Measurements from ENCODE around the gene CDH20. TPM values are rescaled to one million over a fixed set of nuclear protein-coding genes. Genes with fewer than 3 reads are reported as not detected.

CDH20 gene
- total RNA-seq, 1 donor = not detected

GRCh38 chr18:61470031-61470674 lies 136.9 kb downstream of the CDH20 start:
- Histone ChIP-seq H3K27me3 (ENCODE audit: insufficient read depth, low read length) (peaks cover 7% of the 10 kb centered on the region), H3K4me3 (ENCODE audit: insufficient read depth, low read length) (no peak overlapping the region), H2AFZ (ENCODE audit: low read length) (no peak overlapping the region), H3K4me2 (ENCODE audit: insufficient read depth, low read length) (no peak overlapping the region), H4K20me1 (ENCODE audit: insufficient read depth, low read length) (no peaks in the 10 kb centered on the region), H3K79me2 (ENCODE audit: insufficient read depth, low read length) (no peaks in the 10 kb centered on the region), H3K27ac (ENCODE audit: low read depth, low read length) (no peak overlapping the region), H3K36me3 (ENCODE audit: insufficient read depth, low read length) (no peaks in the 10 kb centered on the region), H3K4me1 (ENCODE audit: insufficient read depth, low read length) (no peaks in the 10 kb centered on the region), H3K9me3 (ENCODE audit: low read depth, low read length) (no peaks in the 10 kb centered on the region)
- no peak for TF ChIP-seq CTCF (IDR thresholded peaks at IDR 0.05; ENCODE audit: extremely low read depth, low read depth, low read length)
- no peak for DNase-seq (ENCODE audit: insufficient read length, low spot score, missing footprints)

GRCh38 chr18:61471541-61471940 lies 138.3 kb downstream of the CDH20 start:
- no peak for DNase-seq (ENCODE audit: insufficient read length, low spot score, missing footprints)
- H3K27ac ChIP-seq (ENCODE audit: low read depth, low read length) = no peak overlapping the region
- no peak overlapping the region for H3K4me2 ChIP-seq (ENCODE audit: insufficient read depth, low read length)
- no peaks in the 10 kb centered on the region for H4K20me1 ChIP-seq (ENCODE audit: insufficient read depth, low read length)
- no peaks in the 10 kb centered on the region for H3K4me1 ChIP-seq (ENCODE audit: insufficient read depth, low read length)
- H3K36me3 ChIP-seq (ENCODE audit: insufficient read depth, low read length) = no peaks in the 10 kb centered on the region
- peaks cover 7% of the 10 kb centered on the region for H3K27me3 ChIP-seq (ENCODE audit: insufficient read depth, low read length)
- no peak for TF ChIP-seq CTCF (IDR thresholded peaks at IDR 0.05; ENCODE audit: extremely low read depth, low read depth, low read length)
- no peak overlapping the region for H2AFZ ChIP-seq (ENCODE audit: low read length)
- H3K4me3 ChIP-seq (ENCODE audit: insufficient read depth, low read length) = no peak overlapping the region
- H3K9me3 ChIP-seq (ENCODE audit: low read depth, low read length) = no peaks in the 10 kb centered on the region
- H3K79me2 ChIP-seq (ENCODE audit: insufficient read depth, low read length) = no peaks in the 10 kb centered on the region

- Histone ChIP-seq H4K20me1 (ENCODE audit: insufficient read depth, low read length) (no peaks in the 10 kb centered on the region), H3K27me3 (ENCODE audit: insufficient read depth, low read length) (peaks cover 7% of the 10 kb centered on the region), H3K36me3 (ENCODE audit: insufficient read depth, low read length) (no peaks in the 10 kb centered on the region), H3K4me3 (ENCODE audit: insufficient read depth, low read length) (no peak overlapping the region), H3K27ac (ENCODE audit: low read depth, low read length) (no peak overlapping the region), H3K79me2 (ENCODE audit: insufficient read depth, low read length) (no peaks in the 10 kb centered on the region), H3K4me1 (ENCODE audit: insufficient read depth, low read length) (no peaks in the 10 kb centered on the region), H3K4me2 (ENCODE audit: insufficient read depth, low read length) (no peak overlapping the region), H2AFZ (ENCODE audit: low read length) (no peak overlapping the region), H3K9me3 (ENCODE audit: low read depth, low read length) (no peaks in the 10 kb centered on the region)
- no peak for TF ChIP-seq CTCF (IDR thresholded peaks at IDR 0.05; ENCODE audit: extremely low read depth, low read depth, low read length)
- no peak for DNase-seq (ENCODE audit: insufficient read length, low spot score, missing footprints)
Measured at GRCh38 chr18:61471942-61472341, 138.7 kb downstream of the CDH20 start.

- H3K79me2 ChIP-seq (ENCODE audit: insufficient read depth, low read length) = no peaks in the 10 kb centered on the region
- H3K27ac ChIP-seq (ENCODE audit: low read depth, low read length) = no peak overlapping the region
- H3K4me1 ChIP-seq (ENCODE audit: insufficient read depth, low read length) = no peaks in the 10 kb centered on the region
- H3K9me3 ChIP-seq (ENCODE audit: low read depth, low read length) = no peaks in the 10 kb centered on the region
- H3K36me3 ChIP-seq (ENCODE audit: insufficient read depth, low read length) = no peaks in the 10 kb centered on the region
- no peak overlapping the region for H2AFZ ChIP-seq (ENCODE audit: low read length)
- no peak for DNase-seq (ENCODE audit: insufficient read length, low spot score, missing footprints)
- H3K4me3 ChIP-seq (ENCODE audit: insufficient read depth, low read length) = no peak overlapping the region
- peaks cover 7% of the 10 kb centered on the region for H3K27me3 ChIP-seq (ENCODE audit: insufficient read depth, low read length)
- no peaks in the 10 kb centered on the region for H4K20me1 ChIP-seq (ENCODE audit: insufficient read depth, low read length)
- TF ChIP-seq CTCF (IDR thresholded peaks at IDR 0.05; ENCODE audit: extremely low read depth, low read depth, low read length) = no peak
- no peak overlapping the region for H3K4me2 ChIP-seq (ENCODE audit: insufficient read depth, low read length)
Measured at GRCh38 chr18:61474341-61474740, 141.1 kb downstream of the CDH20 start.

All from osteoblast (primary cell).